ENCODE data around the gene GPC1.

GRCh38 chr2:240479111-240479501 is 43.6 kb downstream of the GPC1 start:
- TF ChIP-seq, protein P1, sequence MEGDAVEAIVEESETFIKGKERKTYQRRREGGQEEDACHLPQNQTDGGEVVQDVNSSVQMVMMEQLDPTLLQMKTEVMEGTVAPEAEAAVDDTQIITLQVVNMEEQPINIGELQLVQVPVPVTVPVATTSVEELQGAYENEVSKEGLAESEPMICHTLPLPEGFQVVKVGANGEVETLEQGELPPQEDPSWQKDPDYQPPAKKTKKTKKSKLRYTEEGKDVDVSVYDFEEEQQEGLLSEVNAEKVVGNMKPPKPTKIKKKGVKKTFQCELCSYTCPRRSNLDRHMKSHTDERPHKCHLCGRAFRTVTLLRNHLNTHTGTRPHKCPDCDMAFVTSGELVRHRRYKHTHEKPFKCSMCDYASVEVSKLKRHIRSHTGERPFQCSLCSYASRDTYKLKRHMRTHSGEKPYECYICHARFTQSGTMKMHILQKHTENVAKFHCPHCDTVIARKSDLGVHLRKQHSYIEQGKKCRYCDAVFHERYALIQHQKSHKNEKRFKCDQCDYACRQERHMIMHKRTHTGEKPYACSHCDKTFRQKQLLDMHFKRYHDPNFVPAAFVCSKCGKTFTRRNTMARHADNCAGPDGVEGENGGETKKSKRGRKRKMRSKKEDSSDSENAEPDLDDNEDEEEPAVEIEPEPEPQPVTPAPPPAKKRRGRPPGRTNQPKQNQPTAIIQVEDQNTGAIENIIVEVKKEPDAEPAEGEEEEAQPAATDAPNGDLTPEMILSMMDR (IDR thresholded peaks at IDR 0.05): no peak
- TF ChIP-seq EZH2 (IDR thresholded peaks at IDR 0.05; ENCODE audit: borderline replicate concordance, insufficient read depth, low read depth, low read length, poor library complexity, severe bottlenecking): no peak
